HG02759 (cell line): ENCODE data around the gene SLC24A1.
"Not testable (repeated sequence)": the region's sequence is repeated elsewhere in the genome, so short reads cannot be mapped to it uniquely, and the experiment has no call there.

ENCODE experiments used
- ATAC-seq: cut with Tn5 transposase; IDR thresholded peaks from one replicate; pipeline ENCODE4 v1.9.1; 2021; ENCODE audit warnings: mild to moderate bottlenecking, moderate library complexity; ENCODE audit not compliant: unreplicated experiment

Gene SLC24A1

DNA sequence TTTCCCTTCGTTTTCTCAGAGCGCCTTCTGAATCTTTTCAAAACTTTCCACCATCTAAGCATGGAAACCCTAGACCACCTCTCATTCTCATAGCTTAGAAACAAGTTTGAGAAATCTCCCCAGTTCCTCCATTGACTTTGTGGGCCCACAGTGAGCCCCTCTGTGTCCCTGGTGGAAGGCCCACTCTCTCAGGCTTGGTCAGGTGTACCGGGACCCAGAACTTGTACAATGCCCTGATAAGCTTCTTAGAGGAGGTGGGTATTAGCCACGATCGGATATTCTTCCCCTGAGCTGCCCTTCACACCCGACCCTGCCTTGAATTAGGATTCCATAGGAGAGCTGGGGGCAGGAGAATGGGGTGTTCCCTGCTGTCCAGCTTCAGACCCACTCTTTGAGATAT lies at the start of gene SLC24A1:
SLC24A1 (plus strand) TSS at position 301 of the 400 bp plus-strand sequence. CDS start 2,143 bp downstream, outside the sequence.
- no peak for ATAC-seq

DNA sequence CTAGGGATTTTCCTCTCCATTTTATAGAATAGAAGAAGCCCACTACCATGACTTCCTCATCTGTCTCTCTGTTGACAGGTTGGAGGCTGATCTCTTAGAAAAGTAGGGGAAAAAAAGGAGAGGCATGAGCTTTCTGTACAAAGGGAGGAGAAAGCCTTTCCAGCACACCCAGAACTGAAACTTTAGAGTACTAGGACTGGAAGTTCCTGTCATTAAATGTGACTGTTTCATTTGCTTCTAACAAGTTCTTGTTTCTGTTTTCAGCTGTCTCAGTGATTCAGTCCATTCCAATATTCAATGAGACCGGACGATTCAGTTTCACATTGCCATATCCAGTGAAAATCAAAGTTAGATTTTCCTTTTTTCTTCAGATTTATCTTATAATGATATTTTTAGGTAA lies 49.8 kb upstream of the SLC24A1 start:
- no peak for ATAC-seq

DNA sequence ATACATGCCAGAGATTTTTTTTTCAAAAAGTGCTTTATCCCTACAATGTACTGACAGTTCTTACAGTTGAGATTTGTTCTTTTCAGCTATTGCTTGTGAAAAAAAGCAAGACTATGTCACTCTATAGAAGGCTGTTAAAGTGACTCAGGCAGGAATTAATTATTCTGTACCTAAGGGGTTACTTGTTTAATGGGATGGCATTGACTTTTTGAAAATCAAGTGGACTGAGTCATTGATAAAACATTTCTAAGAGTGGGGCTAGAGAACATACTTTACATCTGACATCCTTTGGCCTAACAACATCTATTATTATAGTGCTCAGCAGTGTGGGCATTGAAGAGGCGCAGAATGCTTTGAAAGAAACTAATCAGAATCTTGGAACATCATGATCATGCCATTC lies 45.1 kb upstream of the SLC24A1 start:
- no peak for ATAC-seq

DNA sequence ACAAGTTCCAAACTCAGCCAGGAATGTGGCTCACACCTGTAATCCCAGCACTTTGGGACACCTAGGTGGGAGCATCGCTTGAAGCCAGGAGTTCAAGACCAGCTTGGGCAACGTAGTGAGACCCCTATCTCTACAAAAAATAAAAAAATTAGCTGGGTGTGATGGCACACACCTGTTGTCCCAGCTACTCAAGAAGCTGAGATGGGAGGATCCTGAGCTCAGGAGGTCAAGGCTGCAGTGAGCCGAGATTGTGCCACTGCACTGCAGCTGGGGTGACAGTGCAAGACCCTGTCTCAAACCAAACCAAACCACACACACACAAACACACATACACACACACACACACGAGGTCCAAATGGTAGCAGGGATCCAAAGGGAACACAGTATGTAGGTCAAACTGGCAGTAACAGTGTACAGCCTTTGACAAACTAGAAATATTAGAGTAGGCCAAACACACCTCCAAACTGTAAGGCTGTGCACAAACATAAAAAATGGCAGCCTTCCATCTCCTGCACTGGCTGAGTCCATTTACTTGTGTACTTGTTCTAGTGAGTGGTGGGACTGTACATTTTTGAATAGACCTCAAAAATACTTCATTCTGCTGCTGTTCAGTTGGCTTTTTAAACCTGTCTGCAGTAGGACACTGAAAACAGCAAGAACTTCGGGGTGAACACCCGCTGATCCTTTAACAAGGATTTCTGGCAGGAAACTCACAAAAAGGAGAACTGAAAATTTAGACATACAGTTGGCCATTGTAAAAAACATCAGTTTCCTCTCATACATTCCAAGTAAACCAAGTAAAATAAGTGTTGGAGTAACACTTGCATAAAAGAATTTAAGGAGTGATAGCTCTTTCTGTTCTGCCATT lies 44.4 kb upstream of the SLC24A1 start:
- no peak for ATAC-seq

DNA sequence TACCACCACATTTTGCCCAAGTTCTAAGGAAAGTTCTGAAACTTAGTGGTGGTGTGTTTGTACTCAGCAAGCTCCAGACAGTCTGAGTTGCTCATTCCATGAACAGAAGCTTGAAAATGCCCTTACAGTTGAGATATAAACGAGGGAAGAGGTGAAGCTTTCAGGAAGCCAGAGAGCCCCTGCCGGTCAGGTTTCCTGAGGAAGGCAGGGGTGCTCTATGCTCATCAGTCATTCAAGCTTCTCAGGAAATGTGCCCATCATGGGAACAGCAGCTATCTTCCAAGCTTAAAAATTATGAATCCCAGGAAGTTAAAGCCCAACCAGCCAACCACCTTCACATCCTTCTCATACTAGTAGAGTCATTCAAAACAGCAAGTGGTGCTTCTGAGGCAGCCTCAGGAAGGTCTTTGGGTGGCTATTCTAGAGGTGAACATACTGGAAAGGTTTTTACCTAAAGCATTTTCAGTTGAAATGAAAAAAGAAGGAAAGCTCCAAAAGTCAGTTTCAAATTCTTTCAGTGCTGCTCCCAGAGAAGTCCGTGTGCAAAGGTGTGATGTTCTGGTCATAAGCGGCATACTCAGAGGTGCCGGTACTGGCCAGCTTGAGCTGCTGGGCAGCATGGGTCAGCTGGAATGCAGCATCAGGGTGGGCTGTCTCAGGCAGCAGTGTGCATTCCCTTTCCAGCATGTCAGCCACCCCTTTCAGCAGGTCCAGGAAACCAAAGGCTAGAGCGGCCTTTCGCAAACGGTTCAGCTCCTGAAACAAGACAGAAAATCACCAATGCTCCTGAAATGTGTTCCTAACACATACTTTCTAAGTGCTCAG lies 42.6 kb upstream of the SLC24A1 start:
- ATAC-seq, result no peak

DNA sequence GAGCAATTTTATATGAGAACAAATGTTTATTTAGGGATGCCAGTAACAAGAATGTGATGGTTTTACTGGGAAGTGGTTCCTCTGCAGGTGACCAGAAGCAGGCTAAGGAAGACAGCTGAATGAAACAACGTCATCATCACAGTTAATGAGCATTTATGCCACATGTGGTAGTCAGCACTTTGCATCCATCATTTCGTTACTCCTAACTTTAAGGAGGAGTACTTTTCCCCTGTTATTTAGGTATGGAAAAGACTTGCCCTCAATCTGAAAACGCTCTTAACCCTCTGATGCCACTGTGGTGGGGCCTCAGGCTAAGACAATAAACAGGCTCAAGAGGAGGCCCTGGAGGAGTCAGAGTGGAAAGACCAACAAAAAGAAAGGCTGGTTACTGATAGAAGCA lies 42.0 kb upstream of the SLC24A1 start:
- ATAC-seq, result no peak

DNA sequence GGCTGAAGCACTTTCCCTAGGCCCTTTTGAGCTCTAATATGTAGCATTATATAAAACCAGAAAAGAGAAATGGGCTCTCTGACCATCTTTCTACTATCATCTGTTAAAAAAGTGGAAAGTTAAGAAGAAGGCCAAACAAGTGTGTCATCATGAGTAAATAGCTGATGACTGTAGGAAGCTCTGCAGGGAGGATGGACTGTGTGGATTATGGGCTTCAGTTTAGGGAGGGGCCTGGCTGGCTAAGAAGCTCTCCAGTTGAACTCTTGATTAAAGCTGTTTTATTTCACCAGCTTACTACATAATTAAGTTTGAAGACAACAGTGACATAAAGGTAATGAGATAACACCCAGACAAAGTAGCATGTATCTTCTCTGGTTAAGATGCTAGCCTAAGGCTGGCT lies 41.5 kb upstream of the SLC24A1 start:
- no peak for ATAC-seq

DNA sequence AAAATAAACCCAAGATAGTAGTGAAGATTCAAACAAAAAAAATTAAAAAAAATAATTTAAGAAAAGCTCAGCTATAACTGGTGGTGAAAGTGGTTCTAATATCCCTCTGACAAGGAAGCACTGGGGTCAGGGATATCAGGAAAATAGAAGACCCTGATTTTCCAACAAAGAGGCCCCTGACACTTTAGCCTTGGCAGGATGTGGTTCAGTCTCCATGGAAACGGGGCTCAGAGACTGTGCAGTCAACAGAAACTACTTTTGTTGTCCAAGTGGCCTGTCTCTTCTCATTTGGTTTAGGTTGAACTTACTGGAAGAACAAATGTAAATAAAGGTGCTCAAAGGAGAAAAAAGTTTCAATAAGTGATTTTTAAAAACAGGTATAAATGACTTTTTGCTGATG lies 38.0 kb upstream of the SLC24A1 start:
- no peak for ATAC-seq

DNA sequence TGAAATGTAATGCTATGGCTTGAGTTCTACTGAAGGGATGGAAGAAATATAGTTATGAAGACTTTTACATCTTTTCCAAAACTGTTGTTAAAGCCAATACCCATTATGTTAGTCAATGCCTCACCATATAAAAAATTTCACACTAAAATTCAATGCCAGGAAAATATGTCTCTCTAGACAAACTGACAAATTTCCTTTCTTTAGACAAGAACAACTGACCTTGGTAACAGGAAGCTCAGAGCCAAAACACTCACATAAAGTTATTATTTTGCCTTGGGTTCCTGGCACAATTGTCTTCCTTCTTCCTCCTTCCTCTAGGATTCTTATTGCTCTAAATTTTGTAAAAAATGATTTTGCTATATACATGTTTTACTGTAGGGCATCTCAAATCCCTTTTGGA lies 37.5 kb upstream of the SLC24A1 start:
- no peak for ATAC-seq

DNA sequence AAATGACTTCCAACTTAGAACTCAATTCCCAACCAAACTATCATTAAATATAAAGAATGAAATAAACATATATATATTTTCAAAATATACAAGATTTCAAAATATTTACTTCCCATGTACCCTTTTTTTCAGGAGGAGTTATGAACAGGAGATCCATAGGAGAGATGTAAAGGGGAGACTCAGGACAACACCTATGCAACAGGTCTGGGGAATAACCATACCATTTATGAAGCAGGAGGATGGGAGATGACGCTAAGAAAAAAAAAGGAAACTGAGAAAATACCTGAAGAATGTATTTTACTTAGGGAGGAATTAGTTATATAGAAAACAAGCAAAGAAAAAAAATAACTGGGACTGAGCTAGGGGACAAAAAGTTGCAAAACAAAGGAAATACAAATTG lies 34.6 kb upstream of the SLC24A1 start:
- ATAC-seq, result no peak

DNA sequence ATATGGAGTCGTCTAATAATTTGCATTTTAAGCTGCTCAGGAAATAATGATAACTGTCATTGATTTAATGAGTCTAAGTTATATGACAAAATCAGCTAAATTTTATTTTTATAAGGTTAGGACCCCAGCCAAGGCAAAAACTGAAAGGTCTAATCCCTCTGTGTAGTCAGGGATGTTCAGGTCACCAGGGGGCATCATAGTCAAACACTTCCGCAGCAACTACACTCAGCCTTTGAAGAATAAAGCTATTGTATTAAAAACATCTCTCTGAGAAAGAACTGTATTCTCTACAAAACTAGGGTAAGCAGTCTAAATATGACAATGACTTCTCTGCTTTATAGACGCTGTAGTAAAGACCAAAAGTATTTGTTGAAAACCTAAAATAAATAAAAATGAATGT lies 25.8 kb upstream of the SLC24A1 start:
- ATAC-seq, result no peak

DNA sequence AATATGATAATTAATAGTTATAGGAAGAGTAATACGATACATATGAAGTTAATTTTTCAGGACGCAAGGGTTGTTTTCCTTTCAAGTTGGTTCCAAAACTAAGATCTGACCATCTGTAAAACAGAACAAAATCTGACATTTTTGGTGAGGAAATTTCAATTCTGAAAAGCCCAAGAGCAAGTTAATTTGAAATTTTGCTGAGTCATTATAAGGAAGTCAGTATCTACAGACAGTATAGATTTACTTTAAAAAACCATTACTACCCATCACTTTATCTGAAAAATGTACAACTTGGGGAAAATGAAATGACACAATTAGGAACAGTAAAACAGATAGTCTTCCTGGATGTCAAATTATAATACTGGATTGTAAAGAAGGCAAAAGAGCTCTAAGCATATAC lies 23.3 kb upstream of the SLC24A1 start:
- no peak for ATAC-seq

DNA sequence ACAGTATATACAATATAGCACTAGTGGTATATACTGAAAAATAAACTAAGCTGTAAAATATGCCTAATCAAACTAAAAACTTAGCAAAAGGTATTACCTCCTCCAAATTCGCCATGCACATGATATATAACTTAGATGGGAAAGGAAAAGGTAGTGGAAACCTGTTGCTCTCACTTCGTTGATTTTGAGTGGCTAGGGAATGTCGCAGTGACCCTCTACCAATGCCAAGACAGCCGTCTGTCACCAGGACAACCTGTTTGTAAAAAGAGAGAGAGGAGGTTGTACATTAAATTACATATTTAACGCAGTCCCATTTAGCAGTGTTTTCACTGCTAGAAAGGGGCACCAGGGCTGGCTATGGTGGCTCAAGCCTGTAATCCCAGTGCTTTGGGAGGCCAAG lies 22.1 kb upstream of the SLC24A1 start:
- no peak for ATAC-seq

DNA sequence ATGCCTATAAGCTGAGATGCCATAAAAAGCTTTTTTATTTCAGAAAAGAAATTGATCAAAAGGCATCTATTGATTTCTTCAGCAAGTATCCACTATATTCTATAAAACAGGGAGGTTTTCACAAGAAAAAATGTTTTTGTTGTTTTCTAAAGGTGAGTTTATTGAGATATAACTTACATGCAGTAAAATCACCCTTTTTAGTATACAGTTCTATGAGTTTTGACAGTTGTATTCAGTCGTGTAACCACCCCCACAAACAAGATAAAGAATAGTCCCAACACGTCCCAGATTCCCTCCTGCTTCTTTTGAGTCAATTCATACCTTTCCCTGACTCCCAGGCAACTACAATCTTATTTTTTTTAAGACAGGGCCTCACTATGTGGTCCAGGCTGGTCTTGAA lies 18.6 kb upstream of the SLC24A1 start:
- ATAC-seq, result no peak

DNA sequence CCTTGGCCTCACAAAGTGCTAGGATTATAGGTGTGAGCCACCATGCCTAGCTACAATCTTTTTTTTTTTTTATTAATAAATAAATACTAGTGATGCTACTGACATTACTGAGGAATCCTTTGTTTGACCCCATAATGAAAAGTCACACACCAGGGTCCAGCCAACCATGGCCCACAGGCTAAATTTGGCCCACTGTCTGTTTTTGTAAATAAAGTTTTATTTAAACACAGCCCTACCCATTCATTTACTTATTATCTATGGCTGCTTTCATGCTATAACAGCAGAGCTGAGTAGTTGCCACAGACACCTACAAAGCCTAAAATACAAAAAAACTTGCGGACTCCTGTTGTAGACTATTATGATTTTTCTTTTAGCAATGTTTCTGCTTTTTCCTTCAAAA lies 18.2 kb upstream of the SLC24A1 start:
- ATAC-seq, result no peak

DNA sequence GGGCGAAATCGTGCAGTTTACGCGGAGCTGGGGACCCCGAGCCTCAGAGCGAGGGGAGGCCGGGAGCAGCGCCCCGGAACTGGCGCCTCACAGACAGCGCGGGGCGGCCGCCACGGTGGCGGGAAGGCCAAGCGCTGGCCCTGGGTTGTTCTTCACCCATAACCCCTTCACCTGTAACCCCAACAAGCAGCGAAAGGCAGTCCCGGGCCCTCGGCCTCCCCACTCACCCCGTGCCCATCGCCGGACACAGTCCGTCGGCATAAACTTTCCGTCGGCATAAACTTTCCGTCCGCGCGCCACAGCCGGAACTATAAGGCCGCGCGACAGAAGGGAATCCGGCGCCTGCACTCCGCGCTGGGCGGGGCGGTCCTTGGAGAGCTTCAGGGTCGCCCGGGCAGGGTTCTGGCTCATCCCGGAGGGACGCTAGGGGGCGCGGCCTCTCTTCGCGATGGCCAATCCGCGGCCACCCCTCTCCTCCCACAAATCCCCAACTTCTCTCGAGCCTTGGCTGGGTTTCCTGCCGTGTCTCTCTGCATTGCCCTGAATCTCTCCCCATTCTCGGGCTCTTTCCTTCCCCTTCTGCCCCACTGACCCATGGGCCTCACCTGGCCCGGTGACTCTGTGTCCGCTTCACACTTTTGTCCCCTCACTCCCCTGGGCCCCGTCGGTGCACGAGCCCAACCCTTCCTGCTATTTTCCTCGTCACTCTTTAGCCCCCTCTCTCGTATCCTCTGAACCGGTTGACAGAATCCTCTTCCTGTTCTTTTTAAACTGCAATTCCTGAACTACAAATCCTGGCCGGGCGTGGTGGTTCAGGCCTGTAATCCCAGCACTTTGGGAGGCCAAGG lies 10.6 kb upstream of the SLC24A1 start, which contains the start of gene INTS14:
INTS14 (minus strand) TSS at position 261 of the 848 bp plus-strand sequence. CDS start 3,751 bp downstream, outside the sequence.
- peak; percentile 94 for ATAC-seq

DNA sequence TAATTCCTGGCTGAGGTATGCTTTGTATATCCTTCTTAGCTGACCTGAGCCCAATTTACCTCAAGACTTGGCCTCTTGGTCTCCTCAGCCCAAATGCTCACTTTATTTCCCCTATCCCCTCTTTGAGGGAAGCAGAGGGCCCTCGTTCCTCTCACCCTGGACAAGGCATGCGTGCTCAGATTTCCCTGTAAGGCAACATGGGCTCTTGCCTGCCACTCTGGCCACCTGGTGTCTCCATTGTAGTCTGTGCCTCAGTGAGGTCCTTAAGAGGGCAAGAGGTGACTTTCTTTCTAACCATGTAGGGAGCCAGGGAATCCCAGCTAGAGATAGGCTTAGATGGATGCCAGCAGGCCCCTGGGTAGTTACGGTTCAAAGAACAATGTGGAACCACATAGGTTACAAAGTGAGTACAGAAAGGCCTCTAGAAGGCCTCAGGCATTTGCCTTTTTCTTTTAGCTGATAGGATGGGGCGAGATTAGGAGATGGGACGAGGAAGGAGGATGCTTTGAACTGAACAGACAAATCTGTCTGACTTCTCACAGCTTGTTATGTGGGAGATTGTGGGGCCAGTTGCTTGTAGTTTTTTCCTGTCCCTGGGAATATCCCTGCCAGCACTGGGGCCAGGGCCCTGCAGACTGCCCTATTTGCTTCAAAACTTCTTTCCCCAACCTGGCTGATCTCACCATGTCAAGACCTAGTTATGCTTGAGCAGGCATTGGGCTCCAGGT lies 9.7 kb upstream of the SLC24A1 start:
- ATAC-seq, result no peak

DNA sequence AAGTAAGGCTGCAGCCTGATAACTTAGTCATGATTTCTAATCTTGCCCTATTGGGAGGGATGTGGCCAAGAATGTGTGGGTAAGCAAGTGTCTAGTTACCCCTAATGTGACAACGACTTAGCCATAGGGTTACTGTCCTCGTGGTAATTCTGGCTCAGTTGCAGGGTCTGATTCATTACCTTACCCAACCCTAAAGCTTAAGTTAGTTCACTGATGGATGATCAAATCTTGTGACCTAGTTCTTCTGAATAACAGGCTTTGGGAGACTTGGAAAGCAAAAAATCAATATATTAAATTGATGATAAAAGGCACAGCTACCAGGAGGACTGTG lies 9.2 kb upstream of the SLC24A1 start:
- no peak for ATAC-seq

DNA sequence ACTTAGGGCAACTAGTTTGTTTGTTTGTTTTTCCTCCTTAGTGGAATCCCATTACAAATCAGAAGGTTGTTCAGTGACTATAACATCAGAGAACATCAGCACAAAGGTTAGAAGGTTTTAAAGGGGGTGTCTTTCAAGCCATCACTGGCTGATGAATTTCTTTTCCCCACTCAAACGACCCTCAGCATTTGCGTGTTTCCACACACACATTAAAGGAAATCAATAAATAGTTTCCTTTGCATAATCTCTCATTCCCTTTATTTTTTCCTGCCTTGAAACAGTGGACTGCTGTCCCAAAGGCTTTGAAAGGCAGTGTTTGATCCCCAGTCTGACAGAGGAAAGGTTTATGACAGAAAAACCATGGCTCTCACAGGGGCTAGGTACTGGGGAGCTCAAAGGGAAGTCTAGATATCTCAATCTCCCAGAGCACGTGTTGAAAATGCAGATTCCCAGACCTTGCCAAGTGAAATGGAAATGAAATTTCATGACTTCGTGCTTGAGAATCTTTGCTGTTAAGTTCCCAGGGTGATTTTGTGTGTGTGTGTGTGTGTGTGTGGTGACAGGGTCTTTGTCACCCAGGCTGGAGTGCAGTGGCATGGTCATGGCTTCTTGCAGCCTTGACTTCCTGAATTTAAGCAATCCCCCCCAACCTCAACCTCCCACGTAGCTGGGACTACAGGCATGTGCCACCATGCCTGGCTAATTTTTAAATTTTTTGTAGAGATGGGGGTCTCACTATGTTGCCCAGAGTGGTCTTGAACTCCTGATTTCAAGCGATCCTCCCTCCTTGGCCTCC lies 8.6 kb upstream of the SLC24A1 start:
- ATAC-seq, result no peak

DNA sequence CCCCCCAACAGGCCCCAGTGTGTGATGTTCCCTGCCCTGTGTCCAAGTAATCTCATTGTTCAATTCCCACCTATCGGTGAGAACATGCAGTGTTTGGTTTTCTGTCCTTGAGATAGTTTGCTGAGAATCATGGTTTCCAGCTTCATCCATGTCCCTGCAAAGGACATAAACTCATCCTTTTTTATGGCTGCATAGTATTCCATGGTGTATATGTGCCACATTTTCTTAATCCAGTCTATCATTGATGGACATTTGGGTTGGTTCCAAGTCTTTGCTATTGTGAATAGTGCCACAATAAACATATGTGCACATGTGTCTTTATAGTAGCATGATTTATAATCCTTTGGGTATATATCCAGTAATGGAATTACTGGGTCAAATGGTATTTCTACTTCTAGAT lies 5.9 kb upstream of the SLC24A1 start:
- ATAC-seq, result not testable (repeated sequence)
